ENCODE measurements around the gene NDUFB11.

The NDUFB11 gene

GRCh38 chrX:47174376-47174775, 29.9 kb upstream of the NDUFB11 start:
- no peak overlapping the region for H3K27ac ChIP-seq
- TF ChIP-seq CTCF (conservative IDR thresholded peaks at IDR 0.05) (no peak), ZFX (IDR thresholded peaks at IDR 0.05) (no peak)

DNA sequence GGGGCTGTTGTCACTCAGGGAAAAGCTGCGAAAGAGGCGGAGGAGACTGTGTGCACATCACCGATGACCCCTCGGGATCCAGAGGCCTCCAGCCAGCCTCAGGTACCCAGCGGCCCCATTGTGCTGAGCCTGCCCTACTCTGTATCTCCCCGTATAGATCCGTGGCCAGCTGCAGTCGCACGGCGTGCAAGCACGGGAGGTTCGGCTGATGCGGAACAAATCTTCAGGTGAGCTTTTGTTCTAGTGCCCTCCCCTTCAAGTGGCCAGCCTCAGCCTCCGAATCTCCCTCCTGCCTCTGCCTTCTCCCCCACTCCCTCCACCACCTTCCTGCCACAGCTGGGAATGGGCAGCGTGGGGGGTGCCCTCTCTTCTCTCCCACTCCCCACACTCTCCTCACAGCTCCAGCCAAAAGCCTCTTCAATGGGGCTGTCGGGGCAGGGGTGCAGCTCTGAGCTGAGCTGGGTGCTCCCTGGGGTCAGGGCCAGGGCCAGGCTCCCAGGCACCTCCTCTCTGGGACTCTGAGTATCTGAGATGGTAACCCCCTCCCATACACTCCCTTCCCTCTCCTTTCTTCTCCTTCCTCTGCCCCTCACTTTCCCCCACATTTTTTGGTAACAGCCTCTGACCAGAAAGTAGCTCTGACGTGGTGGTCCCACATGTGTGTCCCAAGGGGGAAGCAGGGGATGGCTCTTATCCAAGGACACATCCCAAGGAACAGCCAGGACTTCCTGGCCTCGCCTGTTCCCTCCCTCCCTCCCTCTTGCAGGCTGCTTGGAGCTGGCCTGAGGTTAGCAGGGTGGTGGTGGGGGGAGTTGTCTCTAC, 28.7 kb upstream of the NDUFB11 start:
- H3K27ac ChIP-seq, result no peak overlapping the region
- no peak for TF ChIP-seq CTCF (conservative IDR thresholded peaks at IDR 0.05)
- no peak for TF ChIP-seq ZFX (IDR thresholded peaks at IDR 0.05)

DNA sequence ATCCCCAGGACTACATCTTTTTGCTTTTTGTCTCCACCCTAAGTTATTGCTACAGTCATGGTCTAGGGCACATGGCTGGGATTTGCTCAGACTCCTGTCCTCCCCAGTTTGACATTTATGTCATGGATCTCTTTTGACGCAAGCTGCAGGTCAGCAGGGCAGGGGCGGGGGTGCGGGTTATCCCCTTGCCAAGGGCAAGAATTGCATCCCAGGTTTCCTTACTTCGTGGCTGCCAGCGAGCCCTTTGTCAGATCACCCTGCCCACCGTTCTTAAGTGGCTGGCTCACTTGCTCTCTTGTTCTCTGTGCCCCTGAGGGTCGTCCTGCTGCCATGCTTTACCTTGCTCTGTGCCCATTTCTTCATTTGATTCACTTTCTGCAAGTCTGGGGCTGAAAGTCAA, 28.0 kb upstream of the NDUFB11 start:
- no peak overlapping the region for H3K27ac ChIP-seq
- no peak for TF ChIP-seq ZFX (IDR thresholded peaks at IDR 0.05)
- no peak for TF ChIP-seq CTCF (conservative IDR thresholded peaks at IDR 0.05)

GRCh38 chrX:47171996-47172395, 27.5 kb upstream of the NDUFB11 start:
- no peak overlapping the region for H3K27ac ChIP-seq
- no peak for TF ChIP-seq ZFX (IDR thresholded peaks at IDR 0.05)
- TF ChIP-seq CTCF (conservative IDR thresholded peaks at IDR 0.05), result no peak

DNA sequence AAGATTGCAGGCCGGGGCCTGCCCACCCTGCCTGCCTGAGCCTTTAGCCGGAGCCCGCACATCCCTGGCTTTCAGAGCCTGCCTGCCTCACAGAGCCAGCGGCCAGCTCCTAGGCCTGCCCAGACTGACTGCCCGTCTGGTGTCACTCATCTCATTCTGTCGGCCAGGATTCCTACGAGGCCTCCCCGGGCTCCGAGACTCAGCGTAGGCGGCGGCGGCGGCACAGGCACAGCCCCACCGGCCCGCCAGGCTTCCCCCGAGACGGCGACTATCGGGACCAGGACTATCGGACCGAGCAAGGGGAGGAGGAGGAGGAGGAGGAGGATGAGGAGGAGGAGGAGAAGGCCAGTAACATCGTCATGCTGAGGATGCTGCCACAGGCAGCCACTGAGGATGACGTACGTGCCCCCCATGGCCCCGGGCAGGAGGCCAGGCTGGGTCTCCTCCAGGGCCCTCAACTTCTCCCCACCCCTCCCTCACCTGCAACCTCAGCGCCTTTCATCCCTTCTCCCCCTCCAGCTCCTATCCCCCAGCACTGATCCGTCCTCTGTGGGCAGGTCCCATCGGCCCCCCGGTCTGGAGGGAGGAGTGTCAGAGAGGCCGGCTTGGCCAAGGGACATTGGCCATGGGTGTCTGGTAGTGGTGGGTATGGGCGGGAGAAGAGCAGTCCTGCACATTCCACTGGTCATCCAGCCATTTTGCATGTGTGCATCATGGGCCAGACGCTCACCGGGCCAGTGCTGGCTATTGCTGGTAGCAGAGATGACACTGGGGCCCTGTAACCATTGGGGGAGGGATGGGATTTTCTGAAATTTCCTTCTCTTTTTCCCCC, 26.6 kb upstream of the NDUFB11 start:
- H3K27ac ChIP-seq, result no peak overlapping the region
- TF ChIP-seq ZFX (IDR thresholded peaks at IDR 0.05) (no peak), CTCF (conservative IDR thresholded peaks at IDR 0.05) (no peak)

GRCh38 chrX:47169726-47170515, 25.4 kb upstream of the NDUFB11 start:
- H3K27ac ChIP-seq, result no peak overlapping the region
- no peak for TF ChIP-seq CTCF (conservative IDR thresholded peaks at IDR 0.05)
- no peak for TF ChIP-seq ZFX (IDR thresholded peaks at IDR 0.05)

All from C4-2B (cell line).